Effector memory CD4-positive, alpha-beta T cell (primary cell): ENCODE measurements around the gene MAVS.
"Not testable (repeated sequence)": the region's sequence is repeated elsewhere in the genome, so short reads cannot be mapped to it uniquely, and the experiment has no call there.

Experiments
- DNase-seq, 3 donors: peaks; one replicate each; pipeline ENCODE4 v3.0.0-alpha.2; 2020
- H3K27ac ChIP-seq: 2 replicates; pipeline ENCODE4 v1.7.0; 2013; ENCODE audit warnings: mild to moderate bottlenecking, low read length, moderate library complexity; ENCODE audit not compliant: insufficient read depth, poor library complexity, severe bottlenecking
- H3K27me3 ChIP-seq: replicated peaks from 2 replicates; pipeline ENCODE4 v1.7.0; 2013; ENCODE audit warnings: mild to moderate bottlenecking, low read length; ENCODE audit not compliant: insufficient read depth, control insufficient read depth, poor library complexity, severe bottlenecking
- H3K36me3 ChIP-seq: 2 replicates; pipeline ENCODE4 v1.7.0; 2013; ENCODE audit warnings: mild to moderate bottlenecking, low read length, moderate library complexity; ENCODE audit not compliant: control insufficient read depth, insufficient read depth
- H3K4me1 ChIP-seq: 2 replicates; pipeline ENCODE4 v1.7.0; 2013; ENCODE audit warnings: low read length, mild to moderate bottlenecking; ENCODE audit not compliant: control insufficient read depth, insufficient read depth, poor library complexity, severe bottlenecking
- H3K4me3 ChIP-seq: 2 replicates; pipeline ENCODE4 v1.7.0; 2013; ENCODE audit warnings: low read length, low read depth, mild to moderate bottlenecking; ENCODE audit not compliant: insufficient read depth, poor library complexity, severe bottlenecking
- H3K9me3 ChIP-seq: 2 replicates; pipeline ENCODE4 v1.7.0; 2013; ENCODE audit warnings: mild to moderate bottlenecking, low read length, moderate library complexity; ENCODE audit not compliant: control insufficient read depth

The MAVS gene

GRCh38 chr20:3890999-3891929, 44.6 kb downstream of the MAVS start:
- no peak for DNase-seq
- Histone ChIP-seq H3K9me3 (no peaks in the 10 kb centered on the region), H3K4me3 (peak overlapping the region; percentile 83), H3K36me3 (no peaks in the 10 kb centered on the region), H3K27ac (peak overlapping the region; percentile 15), H3K27me3 (no peaks in the 10 kb centered on the region), H3K4me1 (peaks cover 28% of the 10 kb centered on the region)

DNA sequence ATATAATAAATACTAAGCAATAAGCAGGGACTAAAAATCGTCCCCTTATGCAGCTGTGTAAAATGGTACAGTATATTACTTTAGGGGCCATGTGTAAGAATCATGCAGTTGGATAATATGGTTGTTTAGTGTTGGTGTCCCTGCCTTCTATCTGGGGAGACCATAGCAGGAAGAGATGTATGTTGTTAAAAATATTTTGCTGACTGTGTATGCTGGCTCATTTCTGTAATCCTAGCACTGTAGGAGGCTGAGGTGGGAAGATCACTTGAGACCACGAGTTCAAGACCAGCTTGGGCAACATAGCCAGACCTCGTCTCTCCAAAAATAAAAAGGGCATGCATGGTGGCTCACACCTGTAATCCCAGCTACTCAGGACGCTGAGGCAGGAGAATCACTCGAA, 48.2 kb downstream of the MAVS start:
- Histone ChIP-seq H3K27ac (no peak overlapping the region), H3K4me3 (no peak overlapping the region), H3K4me1 (peaks cover 35% of the 10 kb centered on the region), H3K27me3 (no peaks in the 10 kb centered on the region), H3K9me3 (no peaks in the 10 kb centered on the region), H3K36me3 (no peaks in the 10 kb centered on the region)
- DNase-seq = no peak

DNA sequence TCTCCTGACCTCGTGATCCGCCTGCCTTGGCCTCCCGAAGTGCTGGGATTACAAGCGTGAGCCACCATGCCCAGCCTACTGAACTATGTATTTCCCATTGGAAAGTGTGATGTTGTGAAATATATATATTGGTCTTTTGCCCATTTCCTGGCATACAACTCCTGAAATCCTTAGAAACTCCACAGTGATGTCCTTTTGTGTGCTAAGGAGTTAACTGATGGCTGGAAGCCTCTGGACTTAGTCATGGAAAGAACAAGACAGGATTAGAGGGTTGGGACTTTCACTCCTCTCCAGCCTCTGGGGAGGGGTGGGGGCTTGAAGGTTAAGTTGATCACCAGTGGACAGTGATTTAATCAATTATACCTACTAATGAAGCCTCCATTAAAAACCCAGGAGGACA, 49.7 kb downstream of the MAVS start:
- H3K4me3 ChIP-seq = no peak overlapping the region
- no peaks in the 10 kb centered on the region for H3K36me3 ChIP-seq
- no peaks in the 10 kb centered on the region for H3K27me3 ChIP-seq
- no peak overlapping the region for H3K27ac ChIP-seq
- no peak for DNase-seq
- peaks cover 47% of the 10 kb centered on the region for H3K4me1 ChIP-seq
- no peaks in the 10 kb centered on the region for H3K9me3 ChIP-seq

- Histone ChIP-seq H3K4me1 (peaks cover 44% of the 10 kb centered on the region), H3K9me3 (no peaks in the 10 kb centered on the region), H3K27me3 (no peaks in the 10 kb centered on the region), H3K4me3 (no peak overlapping the region), H3K36me3 (no peaks in the 10 kb centered on the region), H3K27ac (no peak overlapping the region)
- DNase-seq = no peak
These were observed 50.4 kb downstream of the MAVS start for GRCh38 chr20:3896853-3897583.

- not testable (repeated sequence) for H3K36me3 ChIP-seq, H3K9me3 ChIP-seq, DNase-seq, H3K4me3 ChIP-seq, H3K27ac ChIP-seq, H3K27me3 ChIP-seq
- H3K4me1 ChIP-seq = peaks cover 39% of the 10 kb centered on the region
These were observed 51.5 kb downstream of the MAVS start for GRCh38 chr20:3898181-3898580.

- no peak for DNase-seq
- H3K27me3 ChIP-seq = no peaks in the 10 kb centered on the region
- H3K36me3 ChIP-seq = no peaks in the 10 kb centered on the region
- H3K27ac ChIP-seq = no peak overlapping the region
- H3K4me1 ChIP-seq = peaks cover 35% of the 10 kb centered on the region
- no peak overlapping the region for H3K4me3 ChIP-seq
- H3K9me3 ChIP-seq = no peaks in the 10 kb centered on the region
These were observed 52.0 kb downstream of the MAVS start for GRCh38 chr20:3898639-3899038.

DNA sequence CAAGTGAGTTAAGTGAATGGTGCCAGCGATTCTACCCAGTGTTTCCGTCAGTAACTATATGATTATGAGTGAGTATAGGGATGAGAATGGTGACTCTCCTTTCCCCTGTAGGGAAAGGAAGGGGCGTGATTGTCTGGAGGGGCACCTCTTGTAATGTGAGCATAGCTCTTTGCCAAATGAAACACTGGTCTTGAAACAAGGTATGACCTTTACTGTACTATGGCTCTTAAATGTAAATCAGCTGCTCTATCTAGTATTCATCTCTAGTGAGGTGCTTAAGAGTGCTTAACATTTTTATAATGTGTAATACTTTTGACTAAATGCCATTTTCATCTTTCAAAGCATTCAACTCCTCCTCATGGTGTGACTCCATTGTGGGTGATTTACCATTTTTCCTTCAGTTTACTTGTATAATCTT, 53.6 kb downstream of the MAVS start:
- H3K27me3 ChIP-seq = no peaks in the 10 kb centered on the region
- H3K27ac ChIP-seq = peak overlapping the region; percentile 25
- H3K36me3 ChIP-seq = no peaks in the 10 kb centered on the region
- peaks cover 33% of the 10 kb centered on the region for H3K4me1 ChIP-seq
- DNase-seq = no peak
- H3K4me3 ChIP-seq = no peak overlapping the region
- H3K9me3 ChIP-seq = no peaks in the 10 kb centered on the region

DNA sequence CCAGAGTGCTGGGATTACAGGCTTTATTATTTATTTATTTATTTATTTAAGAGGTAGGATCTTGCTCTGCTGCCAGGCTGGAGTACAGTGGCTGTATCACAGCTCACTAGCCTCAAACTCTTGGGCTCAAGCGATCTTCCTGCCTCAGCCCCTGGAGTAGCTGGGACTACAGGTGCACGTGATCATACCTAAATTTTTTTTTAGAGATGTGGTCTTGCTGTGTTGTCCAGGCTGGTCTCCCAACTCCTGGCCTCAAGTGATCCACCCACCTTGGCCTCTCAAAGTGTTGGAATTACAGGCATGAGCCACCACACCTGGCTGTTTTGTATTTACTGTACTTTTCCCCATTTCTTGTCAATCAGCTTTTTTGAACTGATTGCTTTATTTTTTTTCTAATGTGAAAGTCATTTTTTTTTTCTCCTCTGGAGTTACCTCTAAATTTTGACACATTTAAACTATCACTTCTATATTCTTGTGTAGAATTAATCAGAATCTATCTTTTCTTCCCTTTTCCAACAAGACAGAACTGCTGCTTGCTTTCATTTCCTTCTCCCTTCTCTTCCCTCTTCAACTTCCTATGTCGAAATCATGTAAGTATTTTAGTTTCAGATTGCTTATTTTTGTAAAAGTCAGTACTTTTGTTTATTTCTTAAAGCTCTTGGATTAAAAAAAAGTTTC, 54.5 kb downstream of the MAVS start:
- Histone ChIP-seq H3K27me3 (no peaks in the 10 kb centered on the region), H3K4me1 (peaks cover 31% of the 10 kb centered on the region), H3K36me3 (no peaks in the 10 kb centered on the region), H3K4me3 (no peak overlapping the region), H3K27ac (no peak overlapping the region), H3K9me3 (no peaks in the 10 kb centered on the region)
- no peak for DNase-seq

GRCh38 chr20:3901706-3902440, 55.2 kb downstream of the MAVS start:
- no peak overlapping the region for H3K27ac ChIP-seq
- no peak overlapping the region for H3K4me3 ChIP-seq

More at GRCh38 chr20:3901706-3902440, 55.2 kb downstream of the MAVS start:
- DNase-seq = no peak
- Histone ChIP-seq H3K27me3 (no peaks in the 10 kb centered on the region), H3K9me3 (no peaks in the 10 kb centered on the region), H3K36me3 (no peaks in the 10 kb centered on the region), H3K4me1 (peaks cover 28% of the 10 kb centered on the region)
